ENCODE results near the gene CCRL2. TPM values are rescaled to one million over a fixed set of nuclear protein-coding genes. Genes with fewer than 3 reads are reported as not detected.
A peak's percentile ranks its signal among the peaks of the same experiment; 100 is the strongest.
"Not testable (repeated sequence)": the region's sequence is repeated elsewhere in the genome, so short reads cannot be mapped to it uniquely, and the experiment has no call there.

CCRL2 gene
- total RNA-seq, 1 donor from 2014 or later = 0.55 TPM

DNA sequence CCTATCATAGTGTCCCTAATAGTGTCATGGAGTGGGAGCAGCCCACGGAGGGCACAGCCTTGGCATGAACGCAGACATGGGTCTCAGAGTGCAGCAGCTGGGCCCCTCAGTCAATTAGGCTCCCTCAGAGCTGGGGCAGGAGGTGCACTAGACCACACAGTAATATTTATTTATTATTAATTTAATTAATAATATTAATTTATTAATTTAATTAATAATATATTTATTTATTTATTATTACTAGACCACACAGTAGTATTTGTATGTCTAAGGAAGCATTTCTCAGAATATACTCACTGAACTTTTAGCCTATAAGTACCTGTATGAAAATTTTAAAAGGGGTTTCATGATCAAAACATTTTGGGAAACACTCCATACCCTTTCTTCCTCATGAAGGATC, 5.5 kb upstream of the CCRL2 start:
- DNase-seq (ENCODE audit: low spot score) (no peak), ATAC-seq (no peak)

DNA sequence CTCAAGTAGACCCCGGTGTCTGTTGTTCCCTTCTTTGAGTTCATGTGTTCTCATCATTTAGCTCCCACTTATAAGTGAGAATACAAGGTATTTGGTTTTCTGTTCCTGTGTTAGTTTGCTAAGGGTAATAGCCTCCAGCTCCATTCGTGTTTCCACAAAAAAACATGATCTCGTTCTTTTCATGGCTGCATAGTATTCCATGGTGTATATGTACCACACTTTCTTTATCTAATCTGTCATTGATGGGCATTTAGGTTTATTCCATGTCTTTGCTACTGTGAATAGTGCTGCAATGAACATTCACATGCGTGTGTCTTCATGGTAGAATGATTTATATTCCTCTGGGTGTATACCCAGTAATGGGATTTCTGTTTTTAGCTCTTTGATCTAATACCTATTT, 4.2 kb upstream of the CCRL2 start:
- ATAC-seq; DNase-seq (ENCODE audit: low spot score): not testable (repeated sequence)

DNA sequence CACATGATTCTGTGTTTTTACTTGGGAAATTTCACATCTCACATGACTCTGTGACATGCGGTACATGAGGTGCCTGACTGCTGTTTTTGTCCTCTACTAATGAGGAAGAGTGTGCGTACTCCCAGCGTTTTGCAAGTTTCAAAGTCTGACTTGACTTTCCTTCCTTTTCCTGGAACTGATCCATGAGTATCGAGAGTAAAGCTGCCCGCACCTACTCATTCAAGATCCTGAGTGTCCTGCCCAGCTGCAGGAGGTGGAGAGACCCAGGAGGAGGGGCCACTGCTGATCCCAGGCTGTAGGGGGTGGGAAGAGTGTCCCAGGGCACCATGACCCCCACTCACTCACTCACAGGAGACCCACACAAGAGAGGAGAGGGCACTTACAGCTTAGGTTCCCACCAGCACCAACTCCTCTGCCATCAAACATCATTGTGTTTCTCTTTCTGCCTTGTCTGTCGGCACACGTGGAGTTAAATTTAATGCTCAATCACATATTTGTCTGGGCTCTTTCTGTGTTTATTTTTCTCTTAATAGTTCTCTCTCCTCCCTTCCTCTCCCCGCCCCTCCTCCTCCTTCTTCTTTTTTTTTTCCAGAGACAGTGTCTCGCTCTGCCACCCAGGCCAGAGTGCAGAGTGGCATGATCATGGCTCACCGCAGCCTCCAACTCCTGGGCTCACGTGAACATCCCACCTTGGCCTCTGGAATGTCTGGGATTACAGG, 1.6 kb upstream of the CCRL2 start:
- ATAC-seq (peak; percentile 75), DNase-seq (ENCODE audit: low spot score) (no peak)

- ATAC-seq (no peak), DNase-seq (ENCODE audit: low spot score) (no peak)
These were observed 644 bp upstream of the CCRL2 start for GRCh38 chr3:46406443-46406787.

- no peak for DNase-seq (ENCODE audit: low spot score)
These were observed 911 bp downstream of the CCRL2 start for GRCh38 chr3:46407970-46408369.

GRCh38 chr3:46408853-46409252, 1.8 kb downstream of the CCRL2 start:
- ATAC-seq = no peak
- DNase-seq (ENCODE audit: low spot score) = no peak

More at GRCh38 chr3:46407970-46408369, 911 bp downstream of the CCRL2 start:
- ATAC-seq = no peak

DNA sequence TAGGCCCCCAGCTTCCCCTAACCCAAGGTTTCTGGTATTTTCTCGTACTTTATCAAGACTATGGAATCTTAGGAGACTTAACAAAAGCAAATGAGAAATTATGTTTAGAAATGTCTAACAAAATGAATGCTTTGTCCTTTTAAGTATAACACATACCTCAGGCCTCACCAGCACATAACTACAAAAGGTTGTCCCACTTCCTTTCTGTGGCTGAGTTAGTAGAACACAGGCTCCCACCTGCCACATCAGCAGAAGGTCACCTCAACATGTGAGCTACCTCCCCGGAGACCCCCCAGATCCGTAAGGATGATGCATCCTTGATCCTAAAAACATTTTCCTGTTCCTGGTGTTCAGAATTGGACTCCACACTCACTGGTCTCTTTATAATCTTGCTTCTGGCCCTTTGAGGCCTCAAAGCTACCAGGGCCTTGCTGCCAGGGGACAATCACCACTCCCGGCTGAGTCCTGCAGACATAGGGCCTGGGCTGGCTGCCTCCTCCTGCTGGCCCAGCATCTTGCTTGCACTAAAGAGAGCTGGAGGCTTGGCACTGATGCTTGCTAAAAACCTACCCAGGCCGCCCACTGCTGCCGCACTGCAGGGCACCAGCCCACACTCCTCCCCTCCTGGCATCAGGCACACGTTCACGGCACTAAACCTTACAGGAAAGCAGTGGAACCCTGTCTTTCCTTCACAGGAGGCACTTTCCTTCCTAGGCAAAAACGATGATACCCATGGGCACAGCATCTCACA, 2.9 kb downstream of the CCRL2 start:
- DNase-seq (ENCODE audit: low spot score) (no peak), ATAC-seq (no peak)

DNA sequence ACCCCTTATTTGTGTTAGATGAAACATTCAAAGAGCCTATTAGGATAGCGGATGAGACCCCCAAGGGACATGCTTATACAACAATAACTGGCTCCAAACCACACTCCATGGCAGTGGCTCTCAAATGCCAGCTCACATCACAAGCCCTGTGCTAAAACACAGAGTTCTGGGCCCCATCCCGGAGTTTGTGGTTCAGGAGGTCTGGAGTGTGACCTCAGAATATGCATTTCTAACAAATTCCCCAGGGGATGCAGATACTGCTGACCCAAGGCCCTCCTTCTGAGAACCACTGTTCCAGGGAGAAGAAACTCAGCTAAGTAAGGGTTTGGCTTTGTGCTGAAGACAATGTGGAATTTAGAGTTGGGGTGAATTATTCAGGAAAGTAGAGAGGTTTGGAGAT, 3.6 kb downstream of the CCRL2 start:
- ATAC-seq (no peak), DNase-seq (ENCODE audit: low spot score) (no peak)

- no peak for ATAC-seq
- DNase-seq (ENCODE audit: low spot score) = no peak
These were observed 4.2 kb downstream of the CCRL2 start for GRCh38 chr3:46411271-46411670.

DNA sequence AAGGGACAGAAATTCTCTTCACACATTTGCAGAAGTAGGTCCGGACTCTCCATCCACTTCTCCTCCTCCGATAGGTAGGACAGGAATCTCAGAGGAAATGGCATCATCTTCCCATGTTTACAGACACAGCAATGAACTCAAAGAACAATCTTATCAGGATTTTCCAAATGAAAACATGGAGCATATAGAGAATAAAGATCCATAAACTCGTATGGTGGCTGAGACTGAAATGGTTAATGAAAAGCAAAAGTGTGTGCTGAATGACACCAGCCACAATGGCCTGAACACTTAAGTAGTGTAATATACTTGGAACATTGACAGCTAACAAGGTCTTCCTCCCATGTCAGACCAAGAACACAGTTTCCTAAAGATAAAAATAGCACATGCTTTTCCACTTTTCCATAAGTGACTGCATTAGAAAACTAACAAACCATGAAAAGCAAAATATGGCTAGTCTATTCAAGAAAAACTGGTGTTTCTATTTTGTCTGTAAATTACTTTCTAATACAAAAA, 5.8 kb downstream of the CCRL2 start:
- DNase-seq (ENCODE audit: low spot score) (no peak), ATAC-seq (no peak)

- DNase-seq (ENCODE audit: low spot score) (no peak), ATAC-seq (no peak)
These were observed 6.9 kb downstream of the CCRL2 start for GRCh38 chr3:46413951-46414350.

GRCh38 chr3:46414739-46415138, 7.7 kb downstream of the CCRL2 start:
- DNase-seq (ENCODE audit: low spot score) (no peak), ATAC-seq (no peak)

DNA sequence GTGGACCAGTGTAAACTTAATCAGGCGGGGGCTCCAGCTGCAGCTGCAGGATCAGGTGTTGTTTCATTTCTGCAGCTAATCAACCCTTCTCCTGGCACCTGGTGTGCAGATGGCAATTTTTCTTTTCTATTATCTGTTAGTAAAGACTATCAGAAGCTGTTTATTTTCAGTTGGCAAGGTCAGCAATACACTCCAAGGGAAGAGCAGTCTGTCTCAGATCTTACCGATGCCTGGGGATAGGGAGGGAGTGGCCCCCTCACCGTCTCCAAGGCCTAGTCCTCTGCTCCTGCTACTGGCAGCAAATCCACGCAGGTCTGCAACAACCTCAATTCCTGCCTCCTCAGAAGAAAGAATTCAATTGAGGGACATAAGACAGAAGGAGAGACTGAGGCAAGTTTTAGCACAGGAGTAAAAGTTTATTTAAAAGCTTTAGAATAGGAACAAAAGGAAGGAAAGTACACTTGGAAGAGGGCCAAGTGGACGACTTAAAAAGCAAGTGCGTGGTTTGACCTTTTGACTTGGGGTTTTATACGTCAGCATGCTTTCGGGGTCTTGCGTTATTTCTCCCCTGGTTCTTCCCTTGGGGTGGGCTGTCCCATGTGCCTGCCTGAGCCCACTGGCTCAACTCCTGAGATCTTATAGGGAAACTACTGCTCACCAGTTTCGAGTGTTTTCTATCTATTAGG, 9.2 kb downstream of the CCRL2 start:
- DNase-seq (ENCODE audit: low spot score) = no peak
- ATAC-seq = no peak

DNA sequence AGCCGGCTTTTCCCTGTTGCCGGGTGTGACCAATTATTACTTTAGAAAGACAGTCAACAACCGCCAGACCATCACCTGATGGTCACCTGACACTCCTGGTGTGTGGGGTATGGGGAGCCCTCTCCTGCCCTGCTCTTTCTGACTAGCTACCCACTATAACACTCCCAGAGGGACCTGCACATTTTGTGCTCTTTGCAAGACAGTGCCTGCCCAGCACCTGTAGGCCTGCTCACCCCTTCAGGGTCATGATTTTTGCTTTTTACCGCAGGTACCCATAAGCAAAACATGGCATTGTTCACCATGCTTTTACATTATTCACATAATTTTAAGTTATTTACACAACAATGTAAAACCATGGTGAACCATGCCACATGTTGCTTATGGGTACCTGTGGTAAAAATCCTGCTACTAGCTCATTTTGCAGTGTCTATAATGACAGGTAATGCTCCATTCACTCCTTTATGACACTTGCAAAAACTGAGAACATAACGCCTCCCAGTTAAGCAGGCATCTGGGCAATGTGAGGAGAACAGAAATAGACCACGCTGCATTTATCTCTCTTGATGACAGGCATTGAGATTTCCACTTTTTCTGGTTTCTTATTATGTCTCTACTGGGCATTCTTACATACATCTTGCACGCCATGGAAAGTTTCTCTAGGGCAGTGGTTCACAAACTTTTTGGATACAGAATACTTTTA, 9.9 kb downstream of the CCRL2 start:
- no peak for DNase-seq (ENCODE audit: low spot score)
- ATAC-seq = no peak

GRCh38 chr3:46417841-46418611, 11.0 kb downstream of the CCRL2 start:
- ATAC-seq (no peak), DNase-seq (ENCODE audit: low spot score) (no peak)

DNA sequence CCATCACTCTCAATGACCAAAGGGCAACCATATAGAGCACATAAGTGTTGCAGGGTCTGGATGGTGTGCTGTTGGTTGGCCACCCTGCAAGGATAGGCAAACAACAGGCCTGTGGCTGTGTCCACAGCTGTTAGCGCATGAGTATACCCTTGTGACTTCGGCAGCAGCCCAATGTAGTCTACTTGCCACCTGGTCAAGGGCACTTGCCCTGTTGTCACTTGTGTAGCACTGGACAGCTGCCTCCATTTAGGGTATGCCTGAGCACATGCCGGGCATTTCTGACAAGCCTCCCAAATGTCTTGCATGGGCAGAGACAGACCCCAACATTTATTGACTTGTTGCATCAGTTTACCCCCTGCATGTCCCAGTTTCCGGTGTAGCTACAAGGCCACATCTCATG, 12.8 kb downstream of the CCRL2 start:
- ATAC-seq = no peak
- DNase-seq (ENCODE audit: low spot score) = no peak

- ATAC-seq (no peak), DNase-seq (ENCODE audit: low spot score) (no peak)
These were observed 13.9 kb downstream of the CCRL2 start for GRCh38 chr3:46420931-46421330.

DNA sequence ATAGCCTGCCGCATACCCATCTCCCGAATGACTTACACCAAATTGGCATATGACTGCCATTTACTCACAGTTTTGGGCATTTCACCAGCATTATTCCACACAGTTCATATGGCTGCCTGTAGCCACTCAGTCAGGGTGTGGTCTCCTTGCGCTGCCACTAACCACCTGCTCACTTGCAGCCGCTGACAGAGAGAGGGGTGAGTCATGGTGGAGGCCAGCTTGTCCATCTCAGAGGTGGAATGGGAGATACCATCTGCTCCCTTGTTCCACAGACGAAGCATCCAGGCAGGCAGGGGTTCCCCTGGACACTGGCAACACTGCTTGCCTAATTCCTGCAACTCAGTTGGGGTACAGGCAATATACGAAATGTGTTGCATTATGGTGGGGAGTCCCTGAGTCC, 15.6 kb downstream of the CCRL2 start:
- DNase-seq (ENCODE audit: low spot score) (no peak), ATAC-seq (no peak)

GRCh38 chr3:46423588-46423987, 16.5 kb downstream of the CCRL2 start:
- DNase-seq (ENCODE audit: low spot score) (no peak), ATAC-seq (no peak)

DNA sequence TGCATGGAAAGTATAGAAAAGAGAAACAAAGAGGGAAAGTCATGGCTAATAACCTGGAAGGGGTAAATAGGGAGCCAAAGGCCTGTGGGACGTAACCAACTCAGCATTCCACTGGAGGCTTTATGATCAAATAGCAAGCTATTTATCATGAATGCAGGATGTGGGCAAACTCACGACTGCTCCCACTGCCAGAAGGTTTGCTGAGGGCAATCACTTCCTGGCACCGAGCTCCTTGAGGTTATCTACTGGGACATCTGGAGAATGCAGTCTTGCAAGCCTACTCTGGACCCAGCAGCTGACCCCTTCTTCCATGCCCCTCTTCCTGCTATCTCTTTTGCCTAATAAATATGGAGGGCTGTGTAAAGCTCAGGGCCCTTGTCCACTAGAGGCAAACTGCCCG, 19.4 kb downstream of the CCRL2 start:
- not testable (repeated sequence) for ATAC-seq; DNase-seq (ENCODE audit: low spot score)
